Measurements from ENCODE around the gene ELMO1.

- TF ChIP-seq POLR2AphosphoS5 (IDR thresholded peaks at IDR 0.05; ENCODE audit: low read depth) (no peak), CREB1 (CRISPR knock-in tag; IDR thresholded peaks at IDR 0.05; ENCODE audit: low read depth) (no peak), ZNF114 (CRISPR knock-in tag; IDR thresholded peaks at IDR 0.05) (no peak), EZH2 (IDR thresholded peaks at IDR 0.05; ENCODE audit: low read depth, unreplicated experiment) (no peak), ZNF462 (CRISPR knock-in tag; IDR thresholded peaks at IDR 0.05) (no peak), EZH2phosphoT487 (IDR thresholded peaks at IDR 0.05; ENCODE audit: unreplicated experiment) (no peak), ZNF331 (CRISPR knock-in tag; IDR thresholded peaks at IDR 0.05; ENCODE audit: low read depth) (no peak), JUNB (IDR thresholded peaks at IDR 0.05; ENCODE audit: unreplicated experiment) (no peak), STAT1 (IDR thresholded peaks at IDR 0.05; ENCODE audit: unreplicated experiment) (no peak), NANOG (IDR thresholded peaks at IDR 0.05; ENCODE audit: borderline replicate concordance) (no peak)
- TF ChIP-seq, protein P1, sequence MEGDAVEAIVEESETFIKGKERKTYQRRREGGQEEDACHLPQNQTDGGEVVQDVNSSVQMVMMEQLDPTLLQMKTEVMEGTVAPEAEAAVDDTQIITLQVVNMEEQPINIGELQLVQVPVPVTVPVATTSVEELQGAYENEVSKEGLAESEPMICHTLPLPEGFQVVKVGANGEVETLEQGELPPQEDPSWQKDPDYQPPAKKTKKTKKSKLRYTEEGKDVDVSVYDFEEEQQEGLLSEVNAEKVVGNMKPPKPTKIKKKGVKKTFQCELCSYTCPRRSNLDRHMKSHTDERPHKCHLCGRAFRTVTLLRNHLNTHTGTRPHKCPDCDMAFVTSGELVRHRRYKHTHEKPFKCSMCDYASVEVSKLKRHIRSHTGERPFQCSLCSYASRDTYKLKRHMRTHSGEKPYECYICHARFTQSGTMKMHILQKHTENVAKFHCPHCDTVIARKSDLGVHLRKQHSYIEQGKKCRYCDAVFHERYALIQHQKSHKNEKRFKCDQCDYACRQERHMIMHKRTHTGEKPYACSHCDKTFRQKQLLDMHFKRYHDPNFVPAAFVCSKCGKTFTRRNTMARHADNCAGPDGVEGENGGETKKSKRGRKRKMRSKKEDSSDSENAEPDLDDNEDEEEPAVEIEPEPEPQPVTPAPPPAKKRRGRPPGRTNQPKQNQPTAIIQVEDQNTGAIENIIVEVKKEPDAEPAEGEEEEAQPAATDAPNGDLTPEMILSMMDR (conservative IDR thresholded peaks at IDR 0.05; ENCODE audit: low read depth in 2 of 2) = no peak
- TF ChIP-seq, protein P2, sequence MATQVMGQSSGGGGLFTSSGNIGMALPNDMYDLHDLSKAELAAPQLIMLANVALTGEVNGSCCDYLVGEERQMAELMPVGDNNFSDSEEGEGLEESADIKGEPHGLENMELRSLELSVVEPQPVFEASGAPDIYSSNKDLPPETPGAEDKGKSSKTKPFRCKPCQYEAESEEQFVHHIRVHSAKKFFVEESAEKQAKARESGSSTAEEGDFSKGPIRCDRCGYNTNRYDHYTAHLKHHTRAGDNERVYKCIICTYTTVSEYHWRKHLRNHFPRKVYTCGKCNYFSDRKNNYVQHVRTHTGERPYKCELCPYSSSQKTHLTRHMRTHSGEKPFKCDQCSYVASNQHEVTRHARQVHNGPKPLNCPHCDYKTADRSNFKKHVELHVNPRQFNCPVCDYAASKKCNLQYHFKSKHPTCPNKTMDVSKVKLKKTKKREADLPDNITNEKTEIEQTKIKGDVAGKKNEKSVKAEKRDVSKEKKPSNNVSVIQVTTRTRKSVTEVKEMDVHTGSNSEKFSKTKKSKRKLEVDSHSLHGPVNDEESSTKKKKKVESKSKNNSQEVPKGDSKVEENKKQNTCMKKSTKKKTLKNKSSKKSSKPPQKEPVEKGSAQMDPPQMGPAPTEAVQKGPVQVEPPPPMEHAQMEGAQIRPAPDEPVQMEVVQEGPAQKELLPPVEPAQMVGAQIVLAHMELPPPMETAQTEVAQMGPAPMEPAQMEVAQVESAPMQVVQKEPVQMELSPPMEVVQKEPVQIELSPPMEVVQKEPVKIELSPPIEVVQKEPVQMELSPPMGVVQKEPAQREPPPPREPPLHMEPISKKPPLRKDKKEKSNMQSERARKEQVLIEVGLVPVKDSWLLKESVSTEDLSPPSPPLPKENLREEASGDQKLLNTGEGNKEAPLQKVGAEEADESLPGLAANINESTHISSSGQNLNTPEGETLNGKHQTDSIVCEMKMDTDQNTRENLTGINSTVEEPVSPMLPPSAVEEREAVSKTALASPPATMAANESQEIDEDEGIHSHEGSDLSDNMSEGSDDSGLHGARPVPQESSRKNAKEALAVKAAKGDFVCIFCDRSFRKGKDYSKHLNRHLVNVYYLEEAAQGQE (IDR thresholded peaks at IDR 0.05; ENCODE audit: unreplicated experiment) = no peak
- TF ChIP-seq, protein P3, sequence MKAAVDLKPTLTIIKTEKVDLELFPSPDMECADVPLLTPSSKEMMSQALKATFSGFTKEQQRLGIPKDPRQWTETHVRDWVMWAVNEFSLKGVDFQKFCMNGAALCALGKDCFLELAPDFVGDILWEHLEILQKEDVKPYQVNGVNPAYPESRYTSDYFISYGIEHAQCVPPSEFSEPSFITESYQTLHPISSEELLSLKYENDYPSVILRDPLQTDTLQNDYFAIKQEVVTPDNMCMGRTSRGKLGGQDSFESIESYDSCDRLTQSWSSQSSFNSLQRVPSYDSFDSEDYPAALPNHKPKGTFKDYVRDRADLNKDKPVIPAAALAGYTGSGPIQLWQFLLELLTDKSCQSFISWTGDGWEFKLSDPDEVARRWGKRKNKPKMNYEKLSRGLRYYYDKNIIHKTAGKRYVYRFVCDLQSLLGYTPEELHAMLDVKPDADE (IDR thresholded peaks at IDR 0.05) = no peak
Observed at GRCh38 chr7:37489703-37490102, 41.0 kb upstream of the ELMO1 start.

All from GM23338 (cell line).